Measurements from ENCODE around the gene SPATS2L.

DNA sequence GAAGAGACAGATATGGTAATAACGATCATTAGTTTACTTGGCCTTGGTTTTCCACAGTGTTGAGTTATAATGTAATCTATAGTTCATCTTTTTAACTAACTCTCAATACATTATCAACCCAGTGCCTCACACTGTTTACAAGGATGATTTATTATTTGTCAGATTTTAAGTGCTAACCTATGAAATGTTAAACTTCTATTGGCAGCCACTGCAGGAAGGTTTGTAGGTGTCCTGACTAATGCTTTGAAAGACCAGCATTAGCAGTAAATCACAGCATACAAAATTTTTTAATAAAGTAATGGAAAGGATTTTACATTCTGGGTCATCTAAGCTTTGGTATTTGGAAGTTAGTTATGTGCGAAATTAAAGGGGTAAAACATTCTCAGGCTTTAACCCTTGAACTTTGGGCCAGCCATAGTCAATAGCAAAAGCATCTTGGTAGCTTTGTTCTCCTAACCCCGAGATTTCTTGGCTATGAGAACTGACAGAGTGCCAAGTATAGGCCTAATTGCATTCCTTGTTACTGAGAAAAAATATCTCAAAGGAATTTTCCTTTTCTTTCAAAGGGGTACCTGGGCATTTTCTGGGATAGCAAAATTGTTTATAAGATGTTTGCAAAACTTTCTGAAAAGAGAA lies 30.6 kb downstream of the SPATS2L start:
- TF ChIP-seq EZH2 (IDR thresholded peaks at IDR 0.05; ENCODE audit: borderline replicate concordance, low read length), result no peak
- TF ChIP-seq, protein P1, sequence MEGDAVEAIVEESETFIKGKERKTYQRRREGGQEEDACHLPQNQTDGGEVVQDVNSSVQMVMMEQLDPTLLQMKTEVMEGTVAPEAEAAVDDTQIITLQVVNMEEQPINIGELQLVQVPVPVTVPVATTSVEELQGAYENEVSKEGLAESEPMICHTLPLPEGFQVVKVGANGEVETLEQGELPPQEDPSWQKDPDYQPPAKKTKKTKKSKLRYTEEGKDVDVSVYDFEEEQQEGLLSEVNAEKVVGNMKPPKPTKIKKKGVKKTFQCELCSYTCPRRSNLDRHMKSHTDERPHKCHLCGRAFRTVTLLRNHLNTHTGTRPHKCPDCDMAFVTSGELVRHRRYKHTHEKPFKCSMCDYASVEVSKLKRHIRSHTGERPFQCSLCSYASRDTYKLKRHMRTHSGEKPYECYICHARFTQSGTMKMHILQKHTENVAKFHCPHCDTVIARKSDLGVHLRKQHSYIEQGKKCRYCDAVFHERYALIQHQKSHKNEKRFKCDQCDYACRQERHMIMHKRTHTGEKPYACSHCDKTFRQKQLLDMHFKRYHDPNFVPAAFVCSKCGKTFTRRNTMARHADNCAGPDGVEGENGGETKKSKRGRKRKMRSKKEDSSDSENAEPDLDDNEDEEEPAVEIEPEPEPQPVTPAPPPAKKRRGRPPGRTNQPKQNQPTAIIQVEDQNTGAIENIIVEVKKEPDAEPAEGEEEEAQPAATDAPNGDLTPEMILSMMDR (conservative IDR thresholded peaks at IDR 0.05 in 1 of 2, IDR thresholded peaks at IDR 0.05 in 1 of 2; ENCODE audit: extremely low read depth in 1 of 2, insufficient read depth in 1 of 2, low read depth in 1 of 2, low read length in 2 of 2), result no peak
